Stimulated activated CD4-positive, alpha-beta T cell treated with anti-CD3 and anti-CD28 coated beads, Interleukin-2, amount 100 ng/mL, for 48 hours (primary cell): ENCODE results near the gene RTP4.

Experiments used
- DNase-seq, 2 donors: peaks; one replicate each; pipeline ENCODE4 v3.0.0-alpha.2; 2020

RTP4 gene, protein sequence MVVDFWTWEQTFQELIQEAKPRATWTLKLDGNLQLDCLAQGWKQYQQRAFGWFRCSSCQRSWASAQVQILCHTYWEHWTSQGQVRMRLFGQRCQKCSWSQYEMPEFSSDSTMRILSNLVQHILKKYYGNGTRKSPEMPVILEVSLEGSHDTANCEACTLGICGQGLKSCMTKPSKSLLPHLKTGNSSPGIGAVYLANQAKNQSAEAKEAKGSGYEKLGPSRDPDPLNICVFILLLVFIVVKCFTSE

DNA sequence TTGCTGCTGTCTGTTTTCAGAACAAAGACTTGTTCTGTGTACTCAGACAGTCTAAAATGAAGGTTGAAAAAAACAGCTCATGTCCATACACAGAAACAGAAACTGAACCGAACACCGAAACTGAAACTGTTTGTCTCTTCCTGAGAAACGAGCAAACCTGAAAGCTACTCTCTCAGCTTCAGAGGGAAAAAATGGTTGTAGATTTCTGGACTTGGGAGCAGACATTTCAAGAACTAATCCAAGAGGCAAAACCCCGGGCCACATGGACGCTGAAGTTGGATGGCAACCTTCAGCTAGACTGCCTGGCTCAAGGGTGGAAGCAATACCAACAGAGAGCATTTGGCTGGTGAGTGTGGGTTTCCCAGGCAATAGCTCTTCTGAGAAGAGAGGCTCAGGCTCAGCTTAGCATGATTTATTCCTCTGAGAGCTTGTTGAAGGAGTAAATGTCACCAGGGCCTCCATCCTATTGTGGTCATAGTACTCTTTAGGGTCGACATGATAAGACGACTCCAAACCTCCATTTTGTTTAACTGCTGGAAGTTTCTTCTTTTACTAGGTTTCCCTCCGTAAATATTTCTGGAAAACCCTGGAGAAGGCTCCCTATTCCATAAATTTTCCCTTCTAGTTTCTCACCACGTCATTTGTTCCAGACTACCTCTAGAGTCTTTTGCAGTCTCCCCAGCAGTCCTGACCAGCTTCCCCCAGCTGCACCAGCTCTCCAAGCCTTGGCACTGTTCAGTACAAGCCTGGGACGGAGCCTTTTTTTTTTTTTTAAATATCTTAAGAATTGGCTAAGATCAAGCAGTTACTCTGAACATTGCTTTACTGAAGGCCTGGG, at the start of gene RTP4:
RTP4 (plus strand) TSS at position 135 of the 838 bp plus-strand sequence; CDS start at position 192, 57 bp downstream.
- DNase-seq = peak; percentile 18 to 41

DNA sequence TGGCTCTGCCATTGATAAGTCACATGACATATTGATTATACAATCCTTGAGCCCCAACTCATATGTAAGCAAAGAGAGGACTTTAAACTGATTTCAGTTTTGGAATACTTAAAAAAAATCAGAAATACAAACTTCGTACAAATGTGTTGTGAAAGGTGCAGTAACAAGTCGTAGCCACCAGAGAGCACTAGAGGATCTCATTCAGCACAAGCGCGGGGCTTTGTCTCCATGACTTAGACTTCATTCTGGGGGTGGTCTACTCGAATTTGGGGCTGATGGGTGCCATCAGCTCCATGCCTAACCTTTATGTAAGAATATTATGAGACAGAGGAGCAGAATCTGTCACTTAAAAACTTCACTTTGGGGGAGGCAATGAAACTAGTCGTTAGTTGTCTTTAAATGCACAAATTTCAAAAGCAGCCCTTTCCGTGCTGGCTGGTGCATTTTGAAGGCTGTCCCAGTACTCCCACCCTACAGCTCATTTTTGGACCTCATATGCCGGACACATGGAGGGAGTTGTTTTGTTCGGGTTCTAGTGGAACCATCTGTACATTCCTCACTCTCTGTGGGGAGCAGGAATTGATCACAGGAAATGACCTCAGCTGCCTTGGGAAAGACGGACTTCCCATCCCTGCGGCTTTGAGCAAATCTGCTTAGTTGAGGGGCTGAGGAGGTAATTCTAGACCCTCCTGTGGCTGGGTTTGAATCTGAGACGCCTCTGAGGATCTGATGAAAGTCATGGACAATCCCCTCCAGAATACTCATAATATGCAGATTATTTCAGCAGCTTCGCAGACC, 49.2 kb upstream of the RTP4 start:
- DNase-seq = peak; percentile 17 to 23

DNA sequence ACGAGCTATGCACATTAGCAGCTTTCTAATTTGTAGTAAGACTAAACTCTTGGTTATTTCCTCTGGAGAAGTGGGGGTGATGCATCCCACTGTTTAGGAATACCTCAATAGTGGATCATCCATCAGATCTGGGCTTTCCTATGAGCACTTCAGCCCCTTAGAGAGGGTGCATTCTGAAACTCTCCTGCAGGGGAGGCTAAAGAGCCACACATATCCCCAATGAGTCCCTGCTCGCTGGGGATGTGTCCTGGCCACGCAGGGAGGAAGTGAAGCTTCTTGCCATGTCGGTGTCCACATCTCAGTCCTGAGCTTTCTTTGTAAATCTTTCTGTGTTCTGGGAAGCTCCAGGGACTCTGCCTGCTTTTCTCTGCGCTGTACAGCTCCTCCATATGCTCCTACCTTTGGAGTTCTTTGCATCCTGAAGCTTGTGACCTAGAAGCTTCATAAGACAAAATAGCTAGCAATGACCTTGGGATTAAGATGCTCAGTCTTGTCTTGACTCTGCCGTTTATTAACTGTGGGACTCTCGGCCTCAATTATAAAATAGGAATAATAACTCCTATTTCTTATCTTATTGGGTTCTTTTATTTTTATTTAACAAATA, 48.4 kb upstream of the RTP4 start:
- peak; percentile 63 to 65 for DNase-seq

DNA sequence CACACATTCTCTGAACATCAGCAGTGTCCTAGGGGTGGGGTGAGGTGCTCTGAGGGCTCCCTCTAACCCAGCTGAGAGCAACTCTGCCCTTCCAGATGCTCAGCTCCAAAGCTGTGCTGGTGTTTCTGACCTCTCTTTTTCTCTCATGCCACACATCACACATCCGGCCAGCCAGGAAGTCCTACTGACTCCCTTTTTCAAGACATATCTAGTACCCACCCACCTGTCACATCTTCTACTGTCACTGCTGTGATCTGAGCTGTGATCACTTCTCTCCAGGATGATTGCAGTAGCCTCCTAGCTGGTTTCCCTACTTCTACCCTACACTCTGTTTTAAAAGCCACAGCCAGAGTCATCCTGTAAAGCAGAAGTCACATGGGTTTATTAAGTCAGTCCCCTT, 46.4 kb upstream of the RTP4 start:
- DNase-seq = no peak

DNA sequence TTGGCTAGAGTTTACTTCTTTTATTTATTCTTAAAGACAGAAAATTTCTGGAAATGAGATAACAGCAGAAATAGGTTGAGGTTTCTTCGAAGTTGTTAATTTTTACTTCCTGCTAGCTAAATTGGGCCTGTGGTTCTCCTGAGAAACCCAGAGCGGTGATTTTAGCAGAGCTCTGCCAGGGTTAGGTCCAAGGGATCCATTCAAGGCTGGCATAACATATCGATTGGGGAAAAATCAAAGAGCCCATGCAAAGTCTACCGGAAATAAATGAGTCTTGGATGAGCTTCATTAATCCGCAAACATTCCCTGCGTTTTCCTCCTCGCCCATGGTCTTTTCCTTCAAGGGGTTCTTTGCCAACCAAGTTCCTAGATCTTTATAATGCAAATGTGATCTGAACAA, 45.9 kb upstream of the RTP4 start:
- no peak for DNase-seq

DNA sequence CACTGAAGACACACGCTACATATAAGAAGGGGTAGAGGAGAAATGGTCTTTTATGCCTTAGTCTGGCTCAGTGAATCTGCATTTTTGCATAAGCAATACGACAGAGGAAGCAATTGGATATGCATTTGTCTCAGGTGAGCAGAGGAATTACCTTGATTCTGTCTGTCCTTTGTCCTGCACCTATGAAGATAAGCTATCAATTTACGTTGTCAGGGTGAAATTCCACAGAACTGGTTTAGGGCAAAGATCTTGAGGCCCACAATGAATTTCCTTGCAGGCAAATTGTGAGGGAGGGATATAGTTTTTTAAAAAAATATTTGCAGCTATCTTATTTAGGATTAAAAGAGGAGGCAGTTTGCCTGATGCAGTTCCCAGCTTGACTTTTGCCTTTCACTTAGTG, 45.1 kb upstream of the RTP4 start:
- DNase-seq = no peak

DNA sequence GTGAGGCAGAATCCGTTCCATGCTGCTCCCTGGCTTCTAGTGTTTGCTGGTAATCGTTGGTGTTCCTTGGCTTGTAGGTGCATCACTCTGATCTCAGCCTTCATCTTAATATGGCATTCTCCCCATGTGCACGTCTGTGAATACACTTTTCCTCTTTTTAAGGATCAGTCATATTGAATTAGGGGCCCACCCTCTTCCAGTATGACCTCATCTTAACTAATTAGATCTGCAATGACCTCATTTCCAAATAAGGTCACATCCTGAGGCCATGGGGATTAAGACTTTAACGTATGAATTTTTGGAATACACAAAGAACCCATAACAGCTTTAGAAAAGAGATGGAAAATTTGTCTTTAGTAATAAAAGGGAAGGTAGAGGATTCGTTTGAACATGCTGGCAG, 42.6 kb upstream of the RTP4 start:
- DNase-seq = no peak

DNA sequence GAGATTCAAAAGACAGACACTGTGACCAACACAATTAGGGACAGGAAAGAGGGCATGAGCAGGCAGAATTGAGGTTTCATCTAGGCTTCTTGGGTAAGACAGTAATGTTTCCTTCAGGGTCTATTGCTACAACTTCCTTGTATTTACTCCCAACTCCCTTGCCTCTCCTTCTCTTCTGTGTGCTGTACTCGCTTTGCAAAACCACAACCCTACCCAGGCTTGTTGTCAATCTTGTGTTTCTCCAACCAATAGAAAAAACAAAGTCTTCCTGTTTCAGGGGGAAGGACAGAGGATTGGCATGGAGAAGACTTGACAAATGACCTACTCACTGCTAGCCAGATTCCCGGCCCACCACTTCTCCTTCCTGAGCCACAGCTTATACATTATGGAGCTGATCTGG, 40.3 kb upstream of the RTP4 start:
- DNase-seq = no peak

DNA sequence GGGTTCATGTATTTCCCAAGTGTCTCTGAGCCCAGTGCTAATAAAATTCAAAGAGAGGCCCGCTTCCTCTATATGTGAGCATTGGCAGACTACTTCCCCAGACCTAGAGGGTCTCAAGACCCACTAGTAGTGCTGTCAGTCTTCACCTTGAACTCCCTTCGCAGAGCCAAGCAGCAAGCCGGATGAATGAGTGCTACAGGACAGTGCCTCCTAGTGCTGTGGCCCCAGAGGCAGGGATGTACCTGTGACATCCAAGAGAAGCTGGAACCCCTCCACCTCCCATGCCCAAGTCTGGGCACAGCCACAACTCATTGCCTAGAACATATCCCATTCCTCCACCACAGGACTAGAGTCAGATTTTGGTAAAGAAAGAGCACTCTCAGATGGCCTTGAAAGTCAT, 39.5 kb upstream of the RTP4 start:
- DNase-seq = no peak

DNA sequence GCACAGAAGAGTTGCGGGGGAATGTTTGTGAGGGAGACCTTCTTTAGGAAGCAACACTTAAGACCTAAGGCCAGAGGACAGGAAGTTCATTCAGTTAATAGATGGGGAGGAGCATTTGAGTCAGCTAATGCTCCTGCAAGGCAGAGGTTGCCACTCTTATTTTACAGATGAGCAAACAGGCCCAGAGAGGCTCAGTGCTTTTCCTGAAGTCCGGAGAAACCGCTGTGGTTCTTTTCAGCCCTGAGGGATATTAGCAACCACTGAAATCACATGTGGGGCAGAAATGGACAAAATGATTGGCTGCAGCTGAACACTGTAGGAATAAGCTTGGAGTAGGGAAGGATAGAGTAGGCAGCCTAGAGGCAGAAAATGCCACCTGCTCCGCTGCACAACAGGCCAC, 33.3 kb upstream of the RTP4 start:
- no peak for DNase-seq

DNA sequence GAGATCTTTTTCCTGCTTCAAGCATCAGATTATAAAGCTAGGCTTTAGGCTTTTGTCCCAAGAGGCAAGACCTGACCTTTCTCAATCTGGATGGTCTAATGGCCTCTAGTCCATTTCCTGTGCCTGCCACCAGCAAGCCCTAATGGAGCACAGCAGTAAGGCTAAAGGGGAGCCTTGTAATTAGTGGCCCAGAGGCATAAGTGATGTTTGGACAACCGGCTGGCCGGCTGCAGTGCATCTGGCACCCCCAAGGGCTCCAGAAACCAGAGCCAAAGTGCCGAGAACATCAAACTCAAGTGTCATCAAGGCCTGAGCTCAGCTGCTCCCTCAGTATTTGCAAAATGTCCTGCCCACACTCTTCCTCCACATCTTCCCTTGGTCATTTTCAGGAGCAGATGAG, 31.9 kb upstream of the RTP4 start:
- DNase-seq = no peak

DNA sequence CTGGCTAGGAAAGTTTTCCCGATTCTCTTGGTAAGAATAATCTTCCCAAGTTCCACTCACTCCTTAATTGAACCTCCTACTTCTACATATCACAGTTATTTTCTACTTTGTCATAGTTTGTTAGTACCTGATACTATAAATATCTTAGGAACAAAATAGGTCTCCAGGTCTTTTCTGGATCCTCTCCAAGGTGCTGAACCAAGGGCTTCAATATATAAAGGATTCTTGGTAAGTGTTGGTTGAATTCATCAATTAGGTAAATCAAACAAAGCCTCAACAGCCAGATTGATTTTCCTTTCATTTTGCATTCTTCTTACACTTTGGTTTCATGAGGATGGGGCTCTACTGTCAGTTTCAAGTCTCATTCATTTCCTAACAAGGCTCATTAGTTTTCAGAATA, 27.6 kb upstream of the RTP4 start:
- DNase-seq = no peak

DNA sequence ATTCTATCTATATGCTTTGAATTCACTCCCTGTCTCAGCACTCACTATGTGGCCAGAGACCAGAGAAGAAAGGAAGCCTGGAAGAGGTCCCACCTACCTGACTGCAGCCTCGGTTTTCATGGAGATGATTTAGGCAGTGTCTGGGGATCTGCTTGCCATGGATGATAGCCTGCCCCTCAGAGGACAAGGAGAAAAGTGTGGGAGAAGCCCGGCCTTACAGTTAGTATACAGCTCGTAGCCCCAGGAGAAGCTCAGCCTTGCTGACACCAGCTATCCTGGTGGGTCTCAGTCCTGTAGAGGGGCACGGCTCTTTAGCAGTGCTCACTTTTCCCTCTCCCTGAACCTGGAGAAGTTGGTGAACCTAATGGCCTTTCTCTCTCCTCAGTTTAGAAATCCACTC, 25.9 kb upstream of the RTP4 start:
- no peak for DNase-seq

DNA sequence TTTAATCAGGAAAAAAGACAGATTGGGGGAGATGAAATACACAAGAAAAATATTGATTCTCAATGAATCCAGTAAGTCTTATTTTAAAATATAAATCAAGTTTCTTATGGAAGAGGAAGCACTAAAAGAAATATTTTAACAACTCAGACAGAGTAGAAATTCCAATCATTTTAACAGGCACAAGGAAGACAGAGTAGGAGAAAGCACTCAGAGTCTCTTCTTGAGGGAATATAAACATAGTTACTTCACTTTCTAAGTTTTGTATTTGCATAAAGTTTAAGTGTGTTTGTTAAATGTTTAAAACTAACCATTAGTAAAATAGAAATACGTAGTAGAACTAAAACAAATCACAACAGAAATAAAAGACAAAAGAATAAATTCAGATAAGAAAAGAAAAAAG, 24.5 kb upstream of the RTP4 start:
- DNase-seq = no peak

DNA sequence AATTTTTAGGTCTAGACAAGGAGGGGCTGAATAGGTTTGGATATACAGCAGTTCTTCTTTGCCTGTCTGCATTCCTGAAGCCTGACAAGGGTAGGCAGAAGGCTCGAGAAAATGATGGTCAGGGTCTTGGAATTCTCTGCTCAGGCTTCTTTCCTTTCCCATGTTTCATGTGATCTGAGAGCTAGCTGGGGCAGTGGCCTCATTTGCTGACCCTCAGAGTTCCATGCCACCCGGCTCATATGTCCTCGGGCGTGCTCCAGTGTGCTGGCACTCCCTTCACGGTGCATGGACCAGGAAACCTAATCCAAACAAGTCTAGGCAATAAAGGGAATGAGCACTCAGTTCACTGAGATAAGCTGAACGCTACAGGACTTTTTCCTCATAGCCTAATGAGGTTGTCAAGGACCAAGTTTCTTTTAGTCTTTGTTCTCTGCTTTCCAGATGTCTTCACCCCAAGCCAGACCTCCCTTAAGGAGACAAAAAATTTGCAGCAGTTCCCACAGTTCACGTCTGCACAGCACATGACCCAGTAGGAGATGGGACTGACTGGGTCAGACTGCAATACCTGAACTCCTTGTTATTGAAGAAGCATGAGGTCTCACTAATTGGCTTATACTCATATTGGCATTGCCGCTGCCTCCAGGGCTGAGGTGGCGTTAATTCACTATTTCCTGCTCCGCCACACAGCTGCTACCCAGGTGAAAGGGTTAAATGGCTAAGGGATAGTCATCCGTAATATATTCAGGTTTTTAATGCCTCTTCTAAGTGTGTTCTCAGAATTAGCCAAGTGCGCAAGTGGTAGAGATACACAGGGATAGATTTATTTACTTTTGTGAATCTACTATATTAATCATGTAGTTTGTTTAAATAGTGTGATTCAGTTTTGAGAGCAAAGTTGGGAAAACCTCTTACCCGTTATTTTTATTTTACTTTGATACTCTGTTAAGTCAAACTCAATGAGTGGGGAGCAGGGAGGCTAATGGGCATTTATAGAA, 15.3 kb upstream of the RTP4 start:
- no peak for DNase-seq

DNA sequence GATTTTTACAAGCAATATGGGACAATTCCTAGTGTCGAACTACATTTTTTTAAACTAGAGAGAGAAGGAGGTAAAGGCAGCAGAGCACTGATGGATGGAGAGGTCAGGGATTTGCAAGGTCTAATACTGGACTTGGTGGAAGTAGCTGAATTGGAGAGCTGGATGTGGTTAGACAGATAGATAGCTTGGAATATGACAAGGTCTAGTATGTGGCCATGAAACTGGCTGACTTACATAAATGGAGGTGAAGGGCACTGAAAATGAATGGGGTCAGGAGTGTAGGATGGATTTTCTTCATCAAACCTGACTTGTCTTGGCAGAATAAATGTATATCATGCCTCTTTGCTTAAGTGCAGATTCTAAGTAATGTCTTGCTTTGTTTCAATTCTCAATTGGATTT, 10.1 kb upstream of the RTP4 start:
- no peak for DNase-seq

DNA sequence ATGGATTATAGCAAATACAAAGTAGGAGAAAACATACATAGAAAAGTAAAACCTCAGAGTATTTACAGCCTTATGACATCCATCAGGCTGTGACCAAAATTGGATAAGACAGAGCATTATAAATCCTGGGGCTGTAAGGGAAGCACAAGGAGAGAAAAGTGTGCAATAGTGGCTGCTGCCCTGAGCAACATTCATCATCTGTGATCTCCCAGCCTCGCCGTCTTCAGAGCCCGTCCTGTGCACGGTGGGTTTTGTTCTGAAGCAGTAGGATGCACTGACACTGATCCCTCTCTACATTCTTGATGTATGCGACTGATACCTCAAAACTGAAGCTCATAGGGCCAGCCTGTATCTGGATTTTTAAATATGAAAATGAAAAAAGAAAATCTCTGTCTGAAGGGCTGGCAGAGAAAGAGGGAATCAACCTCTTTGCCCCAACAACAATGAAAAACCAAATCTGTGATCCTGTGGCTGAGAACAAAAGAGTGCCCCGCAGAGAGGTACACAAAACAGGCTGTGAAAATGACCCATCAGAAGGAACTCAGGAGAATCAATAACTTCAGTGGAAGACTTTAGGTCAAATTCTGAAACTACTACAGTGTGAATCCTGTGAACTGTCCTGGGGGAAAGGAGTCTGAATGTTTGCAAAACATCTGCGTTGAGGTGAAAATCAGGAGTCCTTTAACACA, 8.2 kb upstream of the RTP4 start:
- DNase-seq = no peak

DNA sequence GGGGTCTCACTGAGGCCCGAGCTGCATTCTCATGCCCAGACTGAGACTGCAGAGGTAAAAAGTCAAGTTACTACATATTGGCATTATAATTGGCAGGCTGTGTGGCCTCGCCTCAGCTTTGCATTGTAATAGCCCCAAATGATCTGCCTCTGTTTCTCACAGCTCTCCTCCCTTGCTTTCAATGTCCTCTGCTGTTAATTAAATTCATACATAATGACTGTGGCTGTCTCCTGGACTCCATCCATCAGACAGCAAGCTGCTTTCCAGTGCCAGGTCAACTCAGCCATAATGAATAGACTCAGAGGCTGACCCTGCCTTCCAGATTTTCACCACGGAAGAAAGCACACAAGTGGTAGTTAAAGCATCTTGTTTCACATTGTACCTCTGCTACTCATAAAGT, 7.6 kb upstream of the RTP4 start:
- no peak for DNase-seq

DNA sequence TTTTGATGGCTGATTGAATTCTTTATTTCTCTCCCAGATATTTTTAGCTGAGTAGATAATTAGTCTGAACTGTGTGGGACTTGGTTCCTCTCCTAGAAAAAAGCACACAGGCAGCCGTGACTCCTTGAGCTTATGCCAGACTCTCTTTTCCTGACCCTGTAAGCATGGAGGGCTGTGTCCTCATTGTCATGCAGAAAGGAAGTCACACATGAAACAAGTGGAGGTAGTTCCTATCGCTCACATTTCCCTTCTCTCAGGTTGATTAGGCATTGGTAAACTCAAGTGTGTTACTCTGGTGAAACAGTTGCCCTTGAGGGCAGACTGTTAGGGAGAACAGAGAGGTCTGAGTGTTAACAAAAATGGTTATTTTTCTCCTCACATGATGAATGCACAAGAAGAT, 6.3 kb upstream of the RTP4 start:
- no peak for DNase-seq

DNA sequence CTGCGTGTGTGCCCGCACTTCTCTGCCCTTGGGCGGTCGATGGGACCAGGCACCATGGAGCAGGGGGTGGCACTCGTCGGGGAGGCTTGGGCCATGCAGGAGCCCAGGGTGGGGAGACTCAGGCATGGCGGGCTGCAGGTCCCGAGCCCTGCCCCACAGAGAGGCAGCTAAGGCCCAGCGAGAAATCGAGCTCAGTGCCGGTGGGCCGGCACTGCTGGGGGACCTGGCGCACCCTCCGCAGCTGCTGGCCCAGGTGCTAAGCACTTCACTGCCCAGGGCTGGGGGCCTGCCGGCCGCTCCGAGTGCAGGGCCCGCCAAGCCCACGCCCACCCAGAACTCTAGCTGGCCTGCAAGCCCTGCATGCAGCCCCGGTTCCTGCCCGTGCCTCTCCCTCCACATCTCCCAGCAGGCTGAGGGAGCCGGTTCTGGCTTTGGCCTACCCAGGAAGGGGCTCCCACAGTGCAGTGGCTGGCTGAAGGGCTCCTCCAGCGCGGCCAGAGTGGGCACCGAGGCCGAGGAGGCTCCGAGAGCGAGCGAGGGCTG, 553 bp upstream of the RTP4 start:
- DNase-seq = peak in 1 of 2 donors; percentile 9

DNA sequence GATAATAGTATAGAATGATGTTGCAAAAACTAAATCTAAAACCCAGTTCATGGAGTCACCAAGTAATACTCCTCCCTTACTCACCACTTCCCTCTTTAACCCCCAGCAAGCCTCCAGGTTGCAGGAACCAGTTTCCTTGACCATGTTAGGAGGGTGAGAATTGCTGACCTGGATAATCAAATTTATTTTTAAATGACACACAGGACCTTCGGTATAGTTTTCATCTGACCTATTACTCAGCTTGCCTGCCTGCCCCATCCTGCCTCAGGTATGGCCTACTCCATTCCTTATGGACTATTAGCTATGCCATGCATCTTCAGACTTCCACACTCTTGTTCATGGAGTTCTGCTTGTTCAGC, 883 bp downstream of the RTP4 start:
- no peak for DNase-seq
